Panc1 (cell line): ENCODE data around the gene MYO18B. TPM values are rescaled to one million over a fixed set of nuclear protein-coding genes. Genes with fewer than 3 reads are reported as not detected.

Experiments
- ATAC-seq: fragments of 200-7000 bp; cut with Tn5 transposase; 2 replicates; pipeline ENCODE4 v1.9.1; 2020; ENCODE audit warnings: mild to moderate bottlenecking, moderate library complexity
- BruUV-seq: library from RNA; stranded (reverse); fragments of 400-500 nt; replicated peaks from 2 replicates; lab custom pipeline; 2021; lab: Mats Ljungman, UMichigan
- CTCF ChIA-PET: fragments of 300-600 bp; sonication (Branson Sonifier 250); formaldehyde crosslinking; loops from one replicate; lab custom pipeline; 2022; ENCODE audit warnings: antibody characterized with exemption; lab: Charles Lee
- POLR2A ChIA-PET: fragments of 300-600 bp; sonication (Branson Sonifier 250); formaldehyde crosslinking; loops from one replicate; lab custom pipeline; 2022; ENCODE audit warnings: antibody characterized with exemption; lab: Charles Lee
- DNase-seq: peaks from one replicate; pipeline ENCODE4 v3.0.0-alpha.2; 2010; ENCODE audit warnings: low read depth, low spot score
- H3K27ac ChIP-seq: 2 replicates; pipeline ENCODE4 v1.5.1; 2011; ENCODE audit warnings: mild to moderate bottlenecking, low read length, inconsistent platforms
- H3K27me3 ChIP-seq: fragments of 200-500 bp; sonication (Bioruptor generic); 2 replicates; pipeline ENCODE4 v1.6.0; 2014; ENCODE audit warnings: low read length, inconsistent platforms; ENCODE audit not compliant: control insufficient read depth, insufficient read depth
- H3K36me3 ChIP-seq: fragments of 200-500 bp; sonication (Bioruptor generic); 2 replicates; pipeline ENCODE4 v1.5.1; 2014; ENCODE audit warnings: inconsistent platforms, mild to moderate bottlenecking, low read length, moderate library complexity; ENCODE audit not compliant: control insufficient read depth, insufficient read depth
- H3K4me1 ChIP-seq: 2 replicates; pipeline ENCODE4 v1.5.1; 2011; ENCODE audit warnings: inconsistent platforms, mild to moderate bottlenecking, low read length, moderate library complexity; ENCODE audit not compliant: control insufficient read depth, insufficient read depth
- H3K4me3 ChIP-seq, 2 experiments: 2 replicates each; pipeline ENCODE4 v1.5.1; 2011 to 2012; ENCODE audit warnings: low read depth in 2 of 2, low read length in 2 of 2, mild to moderate bottlenecking in 2 of 2, inconsistent platforms in 1 of 2, moderate library complexity in 1 of 2
- H3K9me3 ChIP-seq: fragments of 200-500 bp; sonication (Bioruptor generic); 2 replicates; pipeline ENCODE4 v1.5.1; 2014; ENCODE audit warnings: low read depth, mild to moderate bottlenecking, inconsistent platforms, low read length, moderate library complexity; ENCODE audit not compliant: control insufficient read depth, insufficient read depth
- CTCF ChIP-seq: fragments of 450-650 bp; IDR thresholded peaks from 2 replicates; pipeline ENCODE4 v1.5.1; 2017; ENCODE audit warnings: mild to moderate bottlenecking
- POLR2AphosphoS5 ChIP-seq: IDR thresholded peaks from 2 replicates; pipeline ENCODE4 v1.6.1; 2012; ENCODE audit warnings: mild to moderate bottlenecking, low read depth, low read length, moderate library complexity
- SIN3A ChIP-seq: IDR thresholded peaks from 2 replicates; pipeline ENCODE4 v1.6.1; 2012; ENCODE audit warnings: low read depth, mild to moderate bottlenecking, low read length, moderate library complexity, borderline replicate concordance; ENCODE audit not compliant: insufficient read depth
- TCF7L2 ChIP-seq: IDR thresholded peaks from 2 replicates; pipeline ENCODE4 v1.6.1; 2011; ENCODE audit warnings: mild to moderate bottlenecking, low read depth, low read length, inconsistent platforms
- in situ Hi-C: cut with HindIII; loops from 2 replicates; pipeline ENCODE4 v1.10.0; 2016; ENCODE audit warnings: low sequenced_read_pairs, low pct_unique_long_range_greater_than_20kb
- intact Hi-C: fragments of 100-400 bp; cut with micrococcal nuclease; formaldehyde crosslinking; loops from one replicate; pipeline ENCODE4 v1.10.0; 2022; ENCODE audit not compliant: unreplicated experiment
- total RNA-seq: library from RNA; stranded (reverse); gene quantifications from one replicate; pipeline ENCODE4 v1.2.1, GENCODE V29; 2021; ENCODE audit not compliant: unreplicated experiment
- TF ChIP-seq, protein P1 (sequence below), 2 experiments: IDR thresholded peaks; 2 replicates each; pipeline ENCODE4 v1.6.1; 2011 to 2012; ENCODE audit warnings: low read depth in 2 of 2, control low read depth in 1 of 2, low read length in 1 of 2, mild to moderate bottlenecking in 1 of 2, moderate library complexity in 1 of 2; ENCODE audit not compliant: insufficient read depth in 1 of 2

The MYO18B gene
- total RNA-seq, 1 experiment from 2014 or later: not detected

DNA sequence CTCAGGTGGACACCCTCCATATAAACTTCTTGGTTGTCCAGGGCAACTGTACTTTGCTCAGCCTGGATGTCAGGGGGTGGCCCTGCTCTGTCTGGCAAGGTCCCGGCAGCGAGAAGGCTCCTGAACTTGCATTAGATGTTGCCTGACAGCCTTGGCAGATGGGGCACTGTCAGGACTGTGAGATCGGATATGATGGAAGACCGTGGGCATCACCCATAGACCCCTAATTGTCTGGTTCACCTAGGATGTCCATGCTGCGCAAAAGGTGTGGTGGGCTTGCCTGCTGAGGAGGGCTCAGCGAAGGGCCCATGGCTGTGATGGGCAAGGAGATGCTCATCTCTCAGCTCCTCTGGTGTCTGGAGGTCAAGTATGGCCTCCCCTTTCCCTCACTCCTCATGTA lies 62.7 kb downstream of the MYO18B start:
- Histone ChIP-seq H3K4me3 (no peak overlapping the region), H3K27ac (no peak overlapping the region), H3K36me3 (no peaks in the 10 kb centered on the region), H3K4me1 (no peaks in the 10 kb centered on the region), H3K27me3 (no peaks in the 10 kb centered on the region; the same call in 1 of the 2 replicates), H3K9me3 (no peaks in the 10 kb centered on the region)
- in situ Hi-C loops (no loop called here), intact Hi-C loops (no loop called here)
- ATAC-seq: no peak
- no peak for DNase-seq
- TF ChIP-seq SIN3A: no peak
- TF ChIP-seq, protein P1, sequence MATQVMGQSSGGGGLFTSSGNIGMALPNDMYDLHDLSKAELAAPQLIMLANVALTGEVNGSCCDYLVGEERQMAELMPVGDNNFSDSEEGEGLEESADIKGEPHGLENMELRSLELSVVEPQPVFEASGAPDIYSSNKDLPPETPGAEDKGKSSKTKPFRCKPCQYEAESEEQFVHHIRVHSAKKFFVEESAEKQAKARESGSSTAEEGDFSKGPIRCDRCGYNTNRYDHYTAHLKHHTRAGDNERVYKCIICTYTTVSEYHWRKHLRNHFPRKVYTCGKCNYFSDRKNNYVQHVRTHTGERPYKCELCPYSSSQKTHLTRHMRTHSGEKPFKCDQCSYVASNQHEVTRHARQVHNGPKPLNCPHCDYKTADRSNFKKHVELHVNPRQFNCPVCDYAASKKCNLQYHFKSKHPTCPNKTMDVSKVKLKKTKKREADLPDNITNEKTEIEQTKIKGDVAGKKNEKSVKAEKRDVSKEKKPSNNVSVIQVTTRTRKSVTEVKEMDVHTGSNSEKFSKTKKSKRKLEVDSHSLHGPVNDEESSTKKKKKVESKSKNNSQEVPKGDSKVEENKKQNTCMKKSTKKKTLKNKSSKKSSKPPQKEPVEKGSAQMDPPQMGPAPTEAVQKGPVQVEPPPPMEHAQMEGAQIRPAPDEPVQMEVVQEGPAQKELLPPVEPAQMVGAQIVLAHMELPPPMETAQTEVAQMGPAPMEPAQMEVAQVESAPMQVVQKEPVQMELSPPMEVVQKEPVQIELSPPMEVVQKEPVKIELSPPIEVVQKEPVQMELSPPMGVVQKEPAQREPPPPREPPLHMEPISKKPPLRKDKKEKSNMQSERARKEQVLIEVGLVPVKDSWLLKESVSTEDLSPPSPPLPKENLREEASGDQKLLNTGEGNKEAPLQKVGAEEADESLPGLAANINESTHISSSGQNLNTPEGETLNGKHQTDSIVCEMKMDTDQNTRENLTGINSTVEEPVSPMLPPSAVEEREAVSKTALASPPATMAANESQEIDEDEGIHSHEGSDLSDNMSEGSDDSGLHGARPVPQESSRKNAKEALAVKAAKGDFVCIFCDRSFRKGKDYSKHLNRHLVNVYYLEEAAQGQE (IDR thresholded peaks at IDR 0.05; ENCODE audit: insufficient read depth in 1 of 2, low read depth in 2 of 2, low read length in 1 of 2): no peak
- TF ChIP-seq TCF7L2: no peak
- TF ChIP-seq CTCF: no peak
- no peak for TF ChIP-seq POLR2AphosphoS5
- ChIA-PET POLR2A (no interaction called here), CTCF (no interaction called here)
- no TSS peak for BruUV-seq

DNA sequence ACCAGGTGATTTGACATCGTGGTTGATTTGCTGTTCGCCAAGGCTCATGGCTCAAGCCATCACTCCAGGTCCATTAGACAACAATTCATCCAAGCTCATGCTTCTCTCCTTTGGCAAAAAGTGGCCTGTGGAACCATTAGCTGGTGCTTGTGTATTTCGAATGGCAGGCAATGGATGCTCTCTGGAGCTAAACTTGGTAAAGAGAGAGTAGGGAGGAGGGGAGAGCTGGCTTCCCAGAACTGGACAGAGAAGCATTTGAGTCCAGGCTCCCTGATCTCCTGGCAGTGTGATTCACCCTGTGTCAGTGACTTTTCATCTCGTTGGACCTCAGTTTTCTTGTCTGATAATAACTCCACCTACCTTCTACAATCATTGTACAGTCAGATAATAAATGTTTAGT lies 64.6 kb downstream of the MYO18B start:
- no TSS peak for BruUV-seq
- ChIA-PET POLR2A (no interaction called here), CTCF (interaction anchor here (0.5 kb wide), 1 partner anchor 31 kb away, joined by 3 read pairs; no protein-coding TSS in a partner anchor)
- TF ChIP-seq, protein P1 (IDR thresholded peaks at IDR 0.05; ENCODE audit: insufficient read depth in 1 of 2, low read depth in 2 of 2, low read length in 1 of 2): no peak
- no peak for TF ChIP-seq CTCF
- TF ChIP-seq SIN3A: no peak
- TF ChIP-seq TCF7L2: no peak
- no peak for TF ChIP-seq POLR2AphosphoS5
- ATAC-seq: no peak
- intact Hi-C loops: no loop called here
- Histone ChIP-seq H3K4me3 (no peak overlapping the region), H3K36me3 (no peaks in the 10 kb centered on the region), H3K27me3 (no peaks in the 10 kb centered on the region; the same call in 1 of the 2 replicates), H3K27ac (no peak overlapping the region), H3K9me3 (no peaks in the 10 kb centered on the region), H3K4me1 (no peaks in the 10 kb centered on the region)
- no peak for DNase-seq
- in situ Hi-C loops: no loop called here
